Measurements from ENCODE around the gene PIP4K2C. TPM values are rescaled to one million over a fixed set of nuclear protein-coding genes. Genes with fewer than 3 reads are reported as not detected.

Gene PIP4K2C
- total RNA-seq, 4 donors from 2014 or later = 21.7 to 38.7 (median 33.1) TPM

GRCh38 chr12:57590479-57590863 lies 521 bp upstream of the PIP4K2C start:
- Histone ChIP-seq H3K27me3 (no peaks in the 10 kb centered on the region), H3K4me3 (peak overlapping the region; percentile 53 to 96), H3K4me1 (peaks cover 0 to 31% (median 6%) of the 10 kb centered on the region in 3 donors), H3K9me3 (no peaks in the 10 kb centered on the region), H3K27ac (peak overlapping the region; percentile 8 to 87 (median 84)), H3K36me3 (peaks cover 0 to 18% of the 10 kb centered on the region in 2 donors)
- no peak for TF ChIP-seq CTCF (IDR thresholded peaks at IDR 0.05)
- TF ChIP-seq EP300 (IDR thresholded peaks at IDR 0.05) = no peak
- TF ChIP-seq POLR2A (IDR thresholded peaks at IDR 0.05) = no peak
- TF ChIP-seq POLR2AphosphoS5 (IDR thresholded peaks at IDR 0.05) = no peak
- ATAC-seq = no peak
- WGBS, 2 donors (ENCODE audit: low coverage in 1 of 2) = 15 to 19% methylated on average over 2 of the region's 2 CpGs

GRCh38 chr12:57591782-57592325 lies 862 bp downstream of the PIP4K2C start:
- H3K27ac ChIP-seq = peak overlapping the region in 3 of 4 donors; percentile 82 to 87 (median 86)
- ATAC-seq = no peak
- H3K36me3 ChIP-seq = peaks cover 0 to 32% of the 10 kb centered on the region in 2 donors
- H3K27me3 ChIP-seq = no peaks in the 10 kb centered on the region
- H3K4me3 ChIP-seq = peak overlapping the region; percentile 53 to 96
- TF ChIP-seq POLR2A (IDR thresholded peaks at IDR 0.05) (no peak), EP300 (IDR thresholded peaks at IDR 0.05) (no peak), CTCF (IDR thresholded peaks at IDR 0.05) (no peak), POLR2AphosphoS5 (IDR thresholded peaks at IDR 0.05) (no peak)
- H3K9me3 ChIP-seq = no peaks in the 10 kb centered on the region
- H3K4me1 ChIP-seq = peaks cover 0 to 31% (median 6%) of the 10 kb centered on the region in 3 donors
- WGBS, 2 donors (ENCODE audit: low coverage in 1 of 2) = 53 to 69% methylated on average over 7 to 8 of the region's 10 CpGs

- Histone ChIP-seq H3K27ac (no peak overlapping the region), H3K36me3 (peaks cover 0 to 39% of the 10 kb centered on the region in 2 donors), H3K4me1 (peaks cover 0 to 31% (median 6%) of the 10 kb centered on the region in 3 donors), H3K27me3 (no peaks in the 10 kb centered on the region), H3K4me3 (no peak overlapping the region), H3K9me3 (no peaks in the 10 kb centered on the region)
- no peak for ATAC-seq
- TF ChIP-seq EP300 (IDR thresholded peaks at IDR 0.05) = no peak
- no peak for TF ChIP-seq POLR2A (IDR thresholded peaks at IDR 0.05)
- no peak for TF ChIP-seq POLR2AphosphoS5 (IDR thresholded peaks at IDR 0.05)
- no peak for TF ChIP-seq CTCF (IDR thresholded peaks at IDR 0.05)
- WGBS, 2 donors (ENCODE audit: low coverage in 1 of 2) = 73 to 75% methylated on average over 2 of the region's 2 CpGs
Observed at GRCh38 chr12:57592551-57593165, 1.7 kb downstream of the PIP4K2C start.

- Histone ChIP-seq H3K4me3 (no peak overlapping the region), H3K27ac (no peak overlapping the region), H3K9me3 (no peaks in the 10 kb centered on the region), H3K27me3 (no peaks in the 10 kb centered on the region), H3K4me1 (peaks cover 0 to 31% (median 6%) of the 10 kb centered on the region in 3 donors), H3K36me3 (peaks cover 0 to 44% of the 10 kb centered on the region in 2 donors)
- WGBS, 2 donors (ENCODE audit: low coverage in 1 of 2) = 40 to 52% methylated on average over 1 to 3 of the region's 4 CpGs
- TF ChIP-seq EP300 (IDR thresholded peaks at IDR 0.05) (no peak), CTCF (IDR thresholded peaks at IDR 0.05) (no peak), POLR2AphosphoS5 (IDR thresholded peaks at IDR 0.05) (no peak), POLR2A (IDR thresholded peaks at IDR 0.05) (no peak)
- ATAC-seq = no peak
Observed at GRCh38 chr12:57593187-57593586, 2.2 kb downstream of the PIP4K2C start.

- peaks cover 0 to 69% of the 10 kb centered on the region in 2 donors for H3K36me3 ChIP-seq
- WGBS, 2 donors (ENCODE audit: low coverage in 1 of 2) = 52 to 80% methylated on average over 1 to 2 of the region's 2 CpGs
- no peak overlapping the region for H3K4me3 ChIP-seq
- no peak for ATAC-seq
- H3K9me3 ChIP-seq = no peaks in the 10 kb centered on the region
- peaks cover 0 to 27% (median 3%) of the 10 kb centered on the region in 3 donors for H3K4me1 ChIP-seq
- H3K27ac ChIP-seq = no peak overlapping the region
- H3K27me3 ChIP-seq = no peaks in the 10 kb centered on the region
- no peak for TF ChIP-seq POLR2AphosphoS5 (IDR thresholded peaks at IDR 0.05)
- TF ChIP-seq POLR2A (IDR thresholded peaks at IDR 0.05) = no peak
- no peak for TF ChIP-seq CTCF (IDR thresholded peaks at IDR 0.05)
- TF ChIP-seq EP300 (IDR thresholded peaks at IDR 0.05) = no peak
Observed at GRCh38 chr12:57600395-57600794, 9.4 kb downstream of the PIP4K2C start.
